ENCODE measurements around the gene FLT3LG.

DNA sequence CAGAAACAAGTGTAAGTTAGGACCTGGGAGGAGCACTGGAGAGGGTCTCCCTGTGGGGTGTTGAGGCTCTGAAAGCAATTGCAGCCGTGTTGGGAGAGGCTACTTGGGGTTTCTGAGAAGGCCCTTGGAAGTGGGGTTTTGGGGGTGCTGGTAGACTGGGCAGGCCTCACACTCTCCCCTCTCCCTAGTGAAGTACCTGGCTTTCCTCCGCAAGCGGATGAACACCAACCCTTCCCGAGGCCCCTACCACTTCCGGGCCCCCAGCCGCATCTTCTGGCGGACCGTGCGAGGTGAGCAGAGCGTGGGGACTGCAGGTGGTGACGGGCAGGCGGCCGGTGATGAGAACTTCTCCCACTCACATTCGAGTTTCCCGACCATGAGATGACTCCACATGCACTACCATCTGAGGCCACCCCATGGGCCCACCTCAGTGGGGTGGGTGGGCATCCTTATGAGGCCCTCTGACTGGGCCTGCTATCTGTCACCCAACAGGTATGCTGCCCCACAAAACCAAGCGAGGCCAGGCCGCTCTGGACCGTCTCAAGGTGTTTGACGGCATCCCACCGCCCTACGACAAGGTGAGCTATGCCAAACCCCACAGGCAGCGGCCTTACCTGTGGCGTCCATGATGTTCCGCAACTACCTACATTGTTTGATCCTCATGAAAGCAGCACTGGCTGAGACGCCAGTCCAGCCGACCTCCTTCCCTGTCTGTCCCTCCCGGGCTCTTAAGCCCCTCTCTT, 16.4 kb downstream of the FLT3LG start:
- TF ChIP-seq FOXA1 (IDR thresholded peaks at IDR 0.05): no peak
- TF ChIP-seq ELF4 (IDR thresholded peaks at IDR 0.05): no peak
- no peak for TF ChIP-seq NFRKB (IDR thresholded peaks at IDR 0.05)
- no peak for TF ChIP-seq L3MBTL2 (conservative IDR thresholded peaks at IDR 0.05)
- TF ChIP-seq HDGF (IDR thresholded peaks at IDR 0.05; ENCODE audit: borderline replicate concordance): no peak
- TF ChIP-seq FOXK2 (IDR thresholded peaks at IDR 0.05): no peak
- TF ChIP-seq FOXM1 (IDR thresholded peaks at IDR 0.05; ENCODE audit: borderline replicate concordance): no peak
- TF ChIP-seq SUZ12 (IDR thresholded peaks at IDR 0.05): no peak
- no peak for TF ChIP-seq SP1 (IDR thresholded peaks at IDR 0.05)
- no peak for TF ChIP-seq ARNT (IDR thresholded peaks at IDR 0.05)
- TF ChIP-seq CTBP1 (IDR thresholded peaks at IDR 0.05; ENCODE audit: borderline replicate concordance): no peak
- TF ChIP-seq TARDBP (IDR thresholded peaks at IDR 0.05): no peak
- TF ChIP-seq BHLHE40 (IDR thresholded peaks at IDR 0.05; ENCODE audit: borderline replicate concordance): no peak

Measured in HEK293T (cell line).